Astrocyte of the cerebellum (primary cell): ENCODE data around the gene ZBTB8A.
"Not testable (repeated sequence)": the region's sequence is repeated elsewhere in the genome, so short reads cannot be mapped to it uniquely, and the experiment has no call there.

Source experiments
- DNase-seq: peaks from one replicate; pipeline ENCODE4 v3.0.0-alpha.2; 2011; ENCODE audit warnings: low read depth
- H3K4me3 ChIP-seq: 2 replicates; pipeline ENCODE4 v1.5.1; 2011; ENCODE audit warnings: mild to moderate bottlenecking, low read depth, low read length, moderate library complexity
- CTCF ChIP-seq: IDR thresholded peaks from 2 replicates; pipeline ENCODE4 v1.5.1; 2012; ENCODE audit warnings: low read length, low read depth, moderate library complexity, mild to moderate bottlenecking; ENCODE audit errors: missing control alignments
- in situ Hi-C: cut with HindIII; loops from 2 replicates; pipeline ENCODE4 v1.10.0; 2017; ENCODE audit warnings: low sequenced_read_pairs

ZBTB8A gene

GRCh38 chr1:32549616-32550015, 10.4 kb downstream of the ZBTB8A start:
- in situ Hi-C loops, result no loop called here
- no peak overlapping the region for H3K4me3 ChIP-seq
- TF ChIP-seq CTCF, result no peak
- no peak for DNase-seq

DNA sequence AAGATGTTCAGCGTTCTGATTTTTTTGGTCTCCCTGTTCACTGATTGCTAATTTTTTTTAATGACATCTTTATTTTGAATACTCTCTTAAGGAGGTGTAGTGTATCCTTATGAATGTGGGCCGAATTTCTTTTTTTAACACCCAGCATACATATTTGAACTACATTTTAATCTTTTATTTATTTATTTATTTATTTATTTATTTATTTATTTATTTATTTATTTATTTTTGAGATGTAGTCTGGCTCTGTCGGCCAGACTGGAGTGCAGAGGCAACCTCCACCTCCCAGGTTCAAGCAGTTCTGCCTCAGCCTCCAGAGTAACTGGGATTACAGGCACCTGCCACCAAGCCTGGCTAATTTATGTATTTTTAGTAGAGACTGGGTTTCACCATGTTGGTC, 15.1 kb downstream of the ZBTB8A start:
- H3K4me3 ChIP-seq, result no peak overlapping the region
- in situ Hi-C loops, result no loop called here
- no peak for TF ChIP-seq CTCF
- no peak for DNase-seq

DNA sequence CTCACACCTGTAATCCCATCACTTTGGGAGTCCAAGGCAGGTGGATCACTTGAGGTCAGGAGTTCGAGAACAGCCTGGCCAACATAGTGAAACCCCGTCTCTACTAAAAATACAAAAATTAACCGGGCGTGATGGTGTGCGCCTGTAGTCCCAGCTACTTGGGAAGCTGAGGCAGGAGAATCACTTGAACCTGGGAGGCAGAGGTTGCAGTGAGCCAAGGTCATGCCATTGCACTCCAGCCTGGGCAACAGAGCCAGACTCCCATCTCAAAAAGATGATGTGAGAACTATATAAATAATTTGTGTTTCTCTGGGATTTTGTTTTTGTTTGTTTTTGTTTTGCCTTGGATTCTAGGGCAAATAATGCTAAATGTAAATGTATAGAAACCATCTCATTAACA, 17.8 kb downstream of the ZBTB8A start:
- in situ Hi-C loops, DNase-seq, H3K4me3 ChIP-seq: not testable (repeated sequence)

DNA sequence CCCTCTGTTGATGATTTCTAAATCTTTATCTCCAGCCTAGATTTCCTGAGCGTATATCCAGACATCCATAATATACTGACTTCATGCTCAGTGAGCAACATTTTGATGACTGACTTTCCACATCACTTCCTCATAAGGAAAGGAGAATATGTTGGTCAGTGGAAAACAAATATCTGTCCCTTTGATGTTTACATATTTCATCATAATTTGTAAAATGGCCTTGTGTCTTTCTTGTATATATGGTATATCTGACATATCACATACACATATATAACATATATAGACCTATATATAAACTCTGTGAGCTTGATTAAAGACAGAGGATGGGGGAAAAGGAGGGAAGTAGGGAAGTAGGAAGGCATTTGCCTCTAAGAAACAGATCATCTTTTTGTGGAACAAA, 18.6 kb downstream of the ZBTB8A start:
- in situ Hi-C loops, result no loop called here
- no peak for TF ChIP-seq CTCF
- no peak for DNase-seq
- H3K4me3 ChIP-seq, result no peak overlapping the region

DNA sequence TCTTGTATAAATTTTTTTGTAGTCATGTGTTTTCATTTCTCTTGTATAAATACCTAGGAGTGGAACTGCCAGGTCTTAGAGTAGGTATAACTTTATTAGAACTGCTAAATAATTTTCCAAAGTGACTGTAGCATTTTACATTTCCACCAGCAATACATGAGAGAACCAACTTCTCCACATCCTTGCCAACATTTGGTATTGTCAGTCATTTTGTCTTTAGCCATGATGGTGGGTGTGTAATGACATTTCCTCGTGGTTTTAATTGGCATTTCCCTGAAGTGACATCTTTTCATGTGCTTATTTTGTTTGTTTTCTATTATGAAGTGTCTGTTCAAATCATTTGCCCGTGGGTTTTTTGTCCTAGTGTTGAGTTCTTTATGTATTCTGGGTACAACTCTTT, 29.7 kb downstream of the ZBTB8A start:
- H3K4me3 ChIP-seq, result no peak overlapping the region
- in situ Hi-C loops, result no loop called here
- DNase-seq, result no peak
- TF ChIP-seq CTCF, result no peak

DNA sequence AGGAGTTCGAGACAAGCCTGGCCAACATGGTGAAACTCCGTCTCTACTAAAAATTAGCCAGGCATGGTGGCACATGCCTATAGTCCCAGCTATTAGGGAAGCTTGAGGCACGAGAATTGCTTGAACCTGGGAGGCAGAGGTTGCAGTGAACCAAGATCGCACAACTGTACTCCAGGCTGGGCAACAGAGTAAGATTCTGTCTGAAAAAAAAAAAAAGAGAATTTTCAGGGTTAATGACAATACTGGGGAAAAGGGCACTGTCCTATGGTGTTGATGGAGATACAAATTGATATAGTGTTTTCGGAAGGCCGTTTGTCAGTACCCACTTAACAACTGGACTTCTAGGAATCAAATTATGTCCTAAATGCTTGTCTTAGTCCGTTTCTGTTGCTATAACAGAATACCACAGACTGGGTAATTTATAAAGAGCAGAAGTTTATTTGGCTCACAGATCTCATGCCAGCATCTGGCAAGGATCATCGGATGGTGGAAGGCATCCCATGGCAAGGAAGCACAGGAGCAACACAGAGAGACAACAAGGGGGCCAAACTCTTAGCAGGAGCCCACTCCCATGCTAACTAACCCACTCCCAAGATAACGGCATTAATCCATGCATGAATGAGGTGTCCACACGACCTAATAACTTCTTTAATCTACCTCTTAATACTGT, 41.3 kb downstream of the ZBTB8A start:
- in situ Hi-C loops, result no loop called here
- TF ChIP-seq CTCF, result no peak
- DNase-seq, result no peak
- no peak overlapping the region for H3K4me3 ChIP-seq

GRCh38 chr1:32592943-32593342, 53.7 kb downstream of the ZBTB8A start:
- in situ Hi-C loops, result no loop called here
- TF ChIP-seq CTCF, result no peak
- DNase-seq, result no peak
- H3K4me3 ChIP-seq, result no peak overlapping the region
